HK-2 (cell line): ENCODE measurements around the gene KIAA0408.
"Not testable (repeated sequence)": the region's sequence is repeated elsewhere in the genome, so short reads cannot be mapped to it uniquely, and the experiment has no call there.

ENCODE experiments used
- DNase-seq: peaks from one replicate; pipeline ENCODE4 v3.0.0-alpha.2; 2018; ENCODE audit not compliant: unreplicated experiment

The KIAA0408 gene

DNA sequence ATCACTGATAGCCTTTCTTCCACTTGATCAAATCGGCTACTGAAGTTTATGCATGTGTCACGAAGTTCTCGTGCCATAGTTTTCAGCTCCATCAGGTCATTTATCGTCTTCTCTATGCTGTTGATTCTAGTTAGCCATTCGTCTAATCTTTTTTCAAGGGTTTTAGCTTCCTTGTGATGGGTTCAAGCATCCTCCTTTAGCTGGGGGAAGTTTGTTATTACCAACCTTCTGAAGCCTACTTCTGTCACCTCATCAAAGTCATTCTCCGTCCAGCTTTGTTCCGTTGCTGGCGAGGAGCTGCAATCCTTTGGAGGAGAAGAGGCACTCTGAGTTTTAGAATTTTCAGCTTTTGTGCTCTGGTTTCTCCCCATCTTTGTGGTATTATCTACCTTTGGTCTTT is 47.2 kb downstream of the KIAA0408 start:
- not testable (repeated sequence) for DNase-seq
